ENCODE results near the gene SLC26A11.

SLC26A11 gene

DNA sequence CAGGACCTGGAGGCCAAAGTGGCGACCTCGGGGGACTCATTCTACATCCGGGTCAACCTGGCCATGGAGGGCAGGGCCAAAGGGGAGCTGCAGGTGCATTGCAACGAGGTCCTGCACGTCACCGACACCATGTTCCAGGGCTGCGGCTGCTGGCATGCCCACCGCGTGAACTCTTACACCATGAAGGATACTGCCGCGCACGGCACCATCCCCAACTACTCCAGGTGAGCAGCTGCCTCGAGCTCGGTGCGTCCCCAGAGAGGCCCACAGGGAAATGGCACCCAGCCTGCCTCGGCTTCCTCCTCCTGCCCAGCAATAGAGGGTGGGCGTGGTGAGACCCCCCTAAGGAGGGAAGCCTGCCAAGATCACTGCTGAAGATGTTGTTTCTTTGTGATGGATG lies 18.0 kb upstream of the SLC26A11 start:
- H3K4me3 ChIP-seq (replicated peaks in 1 of 2; ENCODE audit: low read depth in 2 of 2, low read length in 2 of 2), result no peak overlapping the region
- TF ChIP-seq CTCF (IDR thresholded peaks at IDR 0.05; ENCODE audit: low read depth, low read length), result no peak
- DNase-seq (ENCODE audit: low read depth in 2 of 2), result no peak

DNA sequence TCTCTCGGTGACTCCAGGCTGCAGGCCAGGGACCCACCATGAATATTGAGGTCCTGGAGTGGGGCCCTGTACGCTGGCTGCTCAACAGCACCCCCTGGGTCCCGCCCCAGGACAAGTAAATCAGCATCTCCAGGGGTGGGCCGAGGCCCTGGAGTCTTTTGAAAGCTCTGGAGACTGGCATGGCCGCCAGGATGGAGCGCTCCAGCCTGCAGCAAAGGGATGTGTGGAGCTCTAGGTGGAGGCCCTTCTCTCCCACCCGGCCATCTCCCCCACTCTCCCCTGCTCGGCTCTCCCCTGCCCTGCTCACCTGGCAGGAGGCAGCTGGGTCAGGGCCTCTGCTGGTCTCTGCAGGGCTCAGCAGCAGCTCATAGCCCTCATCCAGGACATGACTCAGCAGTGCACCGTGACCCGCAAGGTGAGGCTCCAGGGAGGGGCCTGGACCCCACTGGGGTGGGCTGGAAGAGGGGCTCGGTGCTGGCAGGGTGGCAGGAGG lies 16.7 kb upstream of the SLC26A11 start:
- no peak for TF ChIP-seq CTCF (IDR thresholded peaks at IDR 0.05; ENCODE audit: low read depth, low read length)
- no peak for DNase-seq (ENCODE audit: low read depth in 2 of 2)
- no peak overlapping the region for H3K4me3 ChIP-seq (replicated peaks in 1 of 2; ENCODE audit: low read depth in 2 of 2, low read length in 2 of 2)

DNA sequence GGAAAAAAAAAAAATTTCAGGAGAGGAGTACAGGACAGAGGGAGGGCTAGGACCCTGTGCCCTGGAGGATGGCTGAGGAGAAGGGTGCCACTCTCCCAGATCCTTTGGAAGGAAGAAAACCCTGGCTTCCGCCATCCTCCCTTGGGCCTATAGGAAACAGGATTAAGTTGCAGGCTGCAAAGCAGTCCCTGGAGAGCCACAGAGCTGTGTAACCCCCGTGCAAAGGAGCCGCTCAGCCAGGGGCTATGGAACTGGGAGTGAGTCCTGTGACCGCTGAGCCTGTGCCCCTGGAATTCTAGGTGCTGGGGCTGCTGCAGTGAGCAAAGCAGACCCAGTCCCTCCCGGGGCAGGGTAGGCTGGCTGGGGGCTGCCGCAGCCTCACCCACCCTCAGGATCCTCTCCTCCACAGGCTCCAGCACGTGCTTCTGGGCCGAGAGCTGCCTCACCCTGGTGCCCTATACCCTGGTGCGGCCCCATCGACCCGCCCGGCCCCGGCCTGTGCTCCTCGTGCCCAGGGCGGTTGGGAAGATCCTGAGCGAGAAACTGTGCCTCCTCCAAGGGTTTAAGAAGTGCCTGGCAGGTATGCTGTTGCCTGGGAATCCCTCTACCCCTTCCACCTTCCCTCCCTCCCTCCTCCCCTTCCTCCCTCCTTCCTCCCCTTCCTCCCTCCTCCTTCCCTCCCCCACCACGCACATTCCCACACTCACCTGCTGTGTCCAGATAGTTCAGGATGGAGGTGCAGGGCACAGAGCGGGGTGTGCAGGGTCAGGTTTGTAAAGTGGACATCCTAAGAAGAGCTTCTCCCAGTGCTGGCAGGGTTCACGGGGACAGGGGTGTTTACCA lies 15.4 kb upstream of the SLC26A11 start:
- no peak overlapping the region for H3K4me3 ChIP-seq (replicated peaks in 1 of 2; ENCODE audit: low read depth in 2 of 2, low read length in 2 of 2)
- no peak for TF ChIP-seq CTCF (IDR thresholded peaks at IDR 0.05; ENCODE audit: low read depth, low read length)
- no peak for DNase-seq (ENCODE audit: low read depth in 2 of 2)

GRCh38 chr17:80205811-80206210 lies 14.4 kb upstream of the SLC26A11 start:
- DNase-seq (ENCODE audit: low read depth in 2 of 2), result no peak
- H3K4me3 ChIP-seq (replicated peaks in 1 of 2; ENCODE audit: low read depth in 2 of 2, low read length in 2 of 2), result no peak overlapping the region
- no peak for TF ChIP-seq CTCF (IDR thresholded peaks at IDR 0.05; ENCODE audit: low read depth, low read length)

DNA sequence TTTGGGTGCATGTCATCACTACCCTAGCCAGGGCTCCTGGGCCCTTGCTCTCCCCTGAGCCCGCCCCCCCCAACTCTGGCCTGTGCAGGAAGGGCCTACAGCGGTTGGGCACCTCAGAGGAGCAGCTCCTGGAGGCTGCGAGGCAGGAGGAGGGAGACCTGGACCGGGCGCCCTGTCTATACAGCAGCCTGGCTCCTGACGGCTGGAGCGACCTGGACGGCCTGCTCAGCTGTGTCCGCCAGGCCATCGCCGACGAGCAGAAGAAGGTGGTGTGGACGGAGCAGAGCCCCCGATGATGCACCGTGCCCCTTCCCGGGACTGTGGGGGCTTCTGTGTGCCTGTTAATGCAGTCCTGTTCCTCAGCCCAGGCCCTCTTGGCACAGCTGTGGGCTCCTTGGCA lies 12.2 kb upstream of the SLC26A11 start:
- H3K4me3 ChIP-seq (replicated peaks in 1 of 2; ENCODE audit: low read depth in 2 of 2, low read length in 2 of 2), result no peak overlapping the region
- no peak for DNase-seq (ENCODE audit: low read depth in 2 of 2)
- no peak for TF ChIP-seq CTCF (IDR thresholded peaks at IDR 0.05; ENCODE audit: low read depth, low read length)

- no peak for DNase-seq (ENCODE audit: low read depth in 2 of 2)
- H3K4me3 ChIP-seq (replicated peaks in 1 of 2; ENCODE audit: low read depth in 2 of 2, low read length in 2 of 2), result no peak overlapping the region
- no peak for TF ChIP-seq CTCF (IDR thresholded peaks at IDR 0.05; ENCODE audit: low read depth, low read length)
Observed at GRCh38 chr17:80209765-80210164, 10.5 kb upstream of the SLC26A11 start.

All from cardiac fibroblast (primary cell).